HG02884 (cell line): Measurements from ENCODE around the gene EP400.

ENCODE experiments used
- ATAC-seq: cut with Tn5 transposase; IDR thresholded peaks from one replicate; pipeline ENCODE4 v1.9.1; 2021; ENCODE audit warnings: mild to moderate bottlenecking, moderate library complexity; ENCODE audit not compliant: unreplicated experiment

The EP400 gene

DNA sequence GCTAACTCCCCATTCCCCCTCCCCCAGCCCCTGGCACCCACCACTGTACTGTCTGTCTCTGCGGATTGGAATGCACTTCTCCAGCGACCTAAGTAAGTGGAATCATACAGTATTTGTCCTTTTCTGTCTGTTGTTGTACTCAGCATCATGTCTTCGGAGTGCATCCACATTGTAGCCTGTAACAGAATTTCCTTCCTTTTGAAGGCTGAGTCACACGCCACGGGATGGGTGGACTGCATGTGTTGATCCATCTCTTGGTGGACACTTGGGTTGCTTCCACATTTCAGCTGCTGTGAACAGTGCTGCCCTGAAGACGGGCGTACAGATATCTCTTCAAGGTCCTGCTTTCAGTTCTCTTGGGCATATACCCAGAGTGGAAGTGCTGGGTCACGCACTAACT, 160.0 kb downstream of the EP400 start:
- ATAC-seq = no peak

DNA sequence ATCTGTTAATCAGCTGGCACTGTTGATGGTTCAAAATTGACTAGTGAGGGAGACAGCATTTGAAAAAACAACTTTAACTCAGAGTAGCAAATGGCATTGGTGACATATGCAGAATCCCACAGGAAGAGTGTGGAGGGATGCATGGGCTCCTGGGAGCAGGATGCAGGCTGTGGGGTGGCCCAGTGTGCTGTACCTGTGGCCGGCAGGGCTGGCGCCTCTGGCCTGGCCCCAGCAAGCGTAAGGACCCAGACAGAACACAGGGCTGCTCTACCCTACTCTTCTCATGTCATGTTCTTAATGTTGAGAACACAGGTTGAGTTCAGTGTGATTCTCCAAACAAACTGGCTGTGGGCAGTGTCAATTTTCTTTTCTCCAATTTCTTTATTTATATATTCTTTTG, 160.9 kb downstream of the EP400 start:
- ATAC-seq = no peak

DNA sequence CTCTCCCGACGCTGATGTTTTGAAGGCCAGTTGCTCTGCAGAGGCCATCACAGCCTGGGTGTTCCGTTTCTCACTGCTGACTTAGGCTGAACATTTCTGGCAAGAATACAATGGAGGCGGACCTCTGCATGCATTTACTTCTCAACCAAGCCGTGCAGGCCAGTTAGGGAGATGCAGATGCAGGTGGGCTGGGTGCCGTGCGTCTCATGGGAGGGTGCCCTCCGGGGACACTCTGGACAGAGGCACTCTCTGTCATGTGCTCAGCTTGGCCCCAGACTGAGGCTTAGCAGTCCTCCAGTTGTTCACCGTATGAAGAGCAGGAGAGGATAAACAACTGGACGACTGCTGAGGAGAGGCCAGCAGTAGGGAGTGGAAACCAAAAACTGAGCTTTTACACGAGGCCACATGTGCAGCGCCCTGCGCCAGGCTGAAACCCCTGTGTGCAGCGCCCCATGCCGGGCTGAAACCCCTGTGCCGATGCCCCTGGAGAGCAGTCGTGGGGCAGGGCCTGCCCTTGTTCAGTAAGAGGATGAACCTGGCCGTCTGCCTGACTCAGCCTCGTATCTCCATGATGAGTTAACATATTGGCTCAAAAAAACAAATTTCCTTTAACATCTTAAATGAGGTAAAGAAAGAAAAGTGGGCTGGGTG, 162.0 kb downstream of the EP400 start:
- ATAC-seq = no peak

DNA sequence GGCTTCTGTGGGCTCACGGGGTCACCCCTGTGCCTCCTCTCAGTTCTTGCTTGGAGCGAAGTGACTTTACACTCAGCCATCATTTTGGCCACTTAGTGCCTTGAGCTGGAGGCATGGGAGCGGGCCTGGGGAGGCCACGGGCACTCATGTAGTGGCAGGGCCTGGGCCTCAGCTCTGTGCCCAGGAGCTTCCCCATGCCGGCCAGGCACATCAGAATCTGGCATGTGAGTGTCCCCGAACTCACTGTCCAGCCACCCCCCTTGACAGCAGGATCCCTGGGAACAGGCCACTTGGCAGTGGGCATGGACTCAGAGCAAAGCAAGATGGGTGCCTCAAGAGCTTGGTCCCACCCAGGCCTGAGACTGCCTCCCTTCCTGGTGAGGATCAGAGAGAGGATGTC, 164.9 kb downstream of the EP400 start:
- no peak for ATAC-seq

- no peak for ATAC-seq
These were observed 165.8 kb downstream of the EP400 start for GRCh38 chr12:132115500-132115899.

- no peak for ATAC-seq
These were observed 167.2 kb downstream of the EP400 start for GRCh38 chr12:132116709-132117557.

DNA sequence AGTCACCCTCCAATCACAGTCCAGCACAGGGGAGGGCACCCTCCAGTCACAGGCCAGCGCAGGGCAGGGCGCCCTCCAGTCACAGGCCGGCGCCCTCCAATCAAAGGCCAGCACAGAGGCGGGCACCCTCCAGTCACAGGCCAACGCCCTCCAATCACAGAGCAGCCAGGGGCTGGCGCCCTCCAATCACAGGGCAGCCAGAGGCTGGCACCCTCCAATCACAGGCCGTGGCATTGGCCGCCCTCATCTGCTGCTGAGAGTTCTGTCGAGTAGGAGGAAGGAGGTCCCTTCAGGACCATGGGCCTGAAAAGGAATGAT, 167.8 kb downstream of the EP400 start:
- no peak for ATAC-seq

- ATAC-seq = no peak
These were observed 169.1 kb downstream of the EP400 start for GRCh38 chr12:132118876-132119275.

DNA sequence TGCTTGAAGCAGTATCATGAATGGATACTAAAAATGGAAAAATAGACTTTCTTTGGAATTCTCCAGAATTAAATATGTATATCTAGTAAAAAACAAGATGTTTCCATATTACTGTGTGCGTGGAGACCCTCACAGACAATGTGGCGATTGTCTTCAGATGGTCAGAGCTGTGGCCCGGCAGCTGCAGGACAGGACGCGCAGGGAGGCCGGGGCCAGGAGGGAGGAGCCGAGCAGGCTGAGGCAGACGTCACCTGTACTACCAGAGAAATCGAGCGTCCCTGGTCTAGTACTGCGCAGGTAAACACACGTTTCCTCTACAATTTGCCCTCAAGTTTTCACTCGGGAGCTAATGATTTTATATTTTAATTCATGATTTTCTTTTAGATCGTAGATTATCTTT, 171.5 kb downstream of the EP400 start:
- no peak for ATAC-seq

GRCh38 chr12:132123970-132124765, 174.4 kb downstream of the EP400 start:
- ATAC-seq = no peak

DNA sequence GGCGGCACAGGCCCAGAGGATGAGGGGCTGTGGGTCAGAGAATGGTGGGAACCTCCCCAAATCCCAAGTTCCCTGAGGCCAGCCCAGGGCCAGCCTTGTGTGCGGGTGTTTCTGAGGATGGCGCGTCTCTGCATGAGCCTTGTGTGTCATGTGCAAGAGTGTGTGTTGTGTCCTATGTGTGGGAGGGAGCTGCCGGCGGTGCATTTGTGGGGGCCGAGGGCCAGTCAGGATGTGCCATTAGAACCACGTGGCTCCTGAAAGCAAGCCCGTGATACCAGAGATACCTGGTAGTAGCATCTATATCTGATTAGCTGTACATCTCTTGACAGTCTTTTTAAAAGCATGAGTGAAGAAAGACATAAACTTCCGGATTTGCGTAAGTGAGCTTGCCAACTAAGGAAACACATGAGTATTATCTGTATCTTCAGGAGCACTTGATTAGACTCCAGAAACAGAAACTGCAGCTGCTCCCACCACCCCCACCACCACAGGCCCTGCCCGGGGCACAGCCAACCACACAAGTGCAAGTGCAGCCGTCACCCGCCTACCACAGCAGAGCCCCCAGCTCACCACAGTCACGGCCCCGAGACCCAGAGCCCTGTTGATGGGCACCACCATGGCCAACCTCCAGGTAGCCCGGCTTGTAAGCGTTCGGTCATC, 175.2 kb downstream of the EP400 start:
- no peak for ATAC-seq

- no peak for ATAC-seq
These were observed 176.0 kb downstream of the EP400 start for GRCh38 chr12:132125736-132126135.

DNA sequence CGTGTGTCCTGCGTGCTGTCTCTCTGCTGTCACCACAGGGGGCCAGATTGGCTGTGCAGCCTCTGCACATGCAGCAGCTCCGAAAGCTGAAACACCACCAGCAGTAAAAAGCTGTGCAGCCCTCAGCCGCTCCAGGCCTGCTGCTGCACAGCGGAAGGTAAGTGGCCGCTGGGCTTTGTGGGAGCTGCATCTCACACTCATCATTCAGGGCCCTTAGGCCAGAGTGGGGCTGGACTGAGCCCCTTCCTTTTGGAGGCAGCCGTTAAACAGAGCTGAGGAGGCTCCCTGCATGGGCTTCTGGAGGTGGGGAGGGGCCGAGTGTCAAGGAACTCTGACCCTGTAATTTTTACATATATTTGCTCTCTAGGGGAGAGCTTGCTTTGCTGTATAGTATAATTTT, 177.3 kb downstream of the EP400 start:
- no peak for ATAC-seq

GRCh38 chr12:132129007-132129406, 179.3 kb downstream of the EP400 start:
- no peak for ATAC-seq

GRCh38 chr12:132130690-132131089, 180.9 kb downstream of the EP400 start:
- no peak for ATAC-seq
